Inferior parietal cortex (tissue), 1 donor: ENCODE results near the gene HPN.

ENCODE experiments used
- DNase-seq: peaks from one replicate; pipeline ENCODE4 v3.0.0-alpha.2; 2016; ENCODE audit errors: extremely low spot score

Gene HPN

DNA sequence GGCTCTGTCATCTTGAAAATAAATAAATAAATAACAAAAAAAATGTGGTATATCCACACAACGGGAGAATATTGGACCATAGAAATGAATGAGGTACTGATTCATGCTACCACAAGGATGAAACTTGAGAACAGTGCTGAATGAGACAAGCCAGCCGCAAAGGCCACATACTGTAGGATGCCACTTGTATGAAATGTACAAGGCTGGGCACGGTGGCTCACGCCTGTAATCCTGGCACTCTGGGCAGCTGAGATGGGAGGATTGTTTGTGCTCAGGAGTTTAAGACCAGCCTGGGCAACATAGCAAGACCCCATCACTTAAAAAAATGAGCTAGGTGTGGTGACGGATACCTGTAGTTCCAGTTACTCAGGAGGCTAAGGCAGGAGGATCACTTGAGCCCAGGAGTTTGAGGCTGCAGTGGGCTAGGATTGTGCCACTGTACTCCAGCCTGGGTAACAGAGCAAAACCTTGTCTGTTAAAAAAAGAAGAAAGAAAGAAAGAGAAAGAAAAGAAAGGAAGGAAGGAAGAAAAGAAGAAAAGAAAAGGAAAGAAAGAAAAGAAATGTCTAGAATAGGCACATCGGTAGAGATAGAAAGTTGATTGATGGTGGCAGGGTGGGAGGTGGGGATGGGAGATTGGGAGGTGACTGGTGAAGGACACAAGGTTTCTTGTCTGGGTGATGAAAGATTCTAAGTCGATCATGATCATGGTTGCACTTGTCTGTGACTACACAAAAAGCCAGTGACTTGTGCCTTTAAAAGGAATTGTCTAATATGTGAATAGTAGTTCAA, 20.3 kb downstream of the HPN start:
- DNase-seq, result no peak

DNA sequence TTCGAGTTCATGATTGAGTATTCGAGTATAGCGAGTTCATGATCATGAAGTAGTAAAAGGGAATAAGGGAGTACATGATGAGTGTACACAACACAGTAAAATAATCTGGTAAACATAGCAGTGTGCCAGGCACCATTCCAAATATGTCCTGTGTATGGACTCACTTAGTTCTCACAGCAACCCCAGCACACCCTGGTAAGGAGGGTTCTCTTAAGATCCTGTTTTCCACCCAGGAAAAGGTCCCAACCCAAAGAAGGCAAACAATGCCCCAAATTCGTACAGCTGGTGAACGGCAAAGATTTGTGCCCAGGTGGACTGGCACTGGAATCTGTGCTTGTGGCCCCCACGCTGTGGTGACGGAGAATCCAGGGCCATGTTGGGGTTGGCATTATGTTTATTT, 21.4 kb downstream of the HPN start:
- no peak for DNase-seq

GRCh38 chr19:35063940-35064818, 22.7 kb downstream of the HPN start:
- DNase-seq, result no peak

DNA sequence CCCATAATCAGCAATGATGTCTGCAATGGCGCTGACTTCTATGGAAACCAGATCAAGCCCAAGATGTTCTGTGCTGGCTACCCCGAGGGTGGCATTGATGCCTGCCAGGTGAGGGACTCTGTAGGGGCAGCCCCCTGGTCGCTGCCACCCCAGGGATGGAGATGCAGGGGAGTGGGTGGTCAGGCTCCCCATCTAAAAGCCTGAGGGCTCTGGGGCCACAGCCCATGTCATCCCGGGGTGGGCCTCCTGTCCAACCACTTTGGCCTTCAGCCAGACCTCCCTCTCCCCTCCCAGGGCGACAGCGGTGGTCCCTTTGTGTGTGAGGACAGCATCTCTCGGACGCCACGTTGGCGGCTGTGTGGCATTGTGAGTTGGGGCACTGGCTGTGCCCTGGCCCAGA, 24.1 kb downstream of the HPN start:
- DNase-seq, result no peak

DNA sequence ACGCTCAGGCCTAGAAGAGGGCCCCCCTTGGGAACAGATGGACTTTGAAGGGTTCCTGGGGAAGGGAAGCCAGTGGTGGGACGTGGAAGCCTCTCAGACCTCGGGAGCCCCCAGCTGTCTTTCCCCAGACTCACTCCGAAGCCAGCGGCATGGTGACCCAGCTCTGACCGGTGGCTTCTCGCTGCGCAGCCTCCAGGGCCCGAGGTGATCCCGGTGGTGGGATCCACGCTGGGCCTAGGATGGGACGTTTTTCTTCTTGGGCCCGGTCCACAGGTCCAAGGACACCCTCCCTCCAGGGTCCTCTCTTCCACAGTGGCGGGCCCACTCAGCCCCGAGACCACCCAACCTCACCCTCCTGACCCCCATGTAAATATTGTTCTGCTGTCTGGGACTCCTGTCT, 24.6 kb downstream of the HPN start:
- no peak for DNase-seq

GRCh38 chr19:35066691-35067563, 25.4 kb downstream of the HPN start:
- peak; percentile 95 for DNase-seq

DNA sequence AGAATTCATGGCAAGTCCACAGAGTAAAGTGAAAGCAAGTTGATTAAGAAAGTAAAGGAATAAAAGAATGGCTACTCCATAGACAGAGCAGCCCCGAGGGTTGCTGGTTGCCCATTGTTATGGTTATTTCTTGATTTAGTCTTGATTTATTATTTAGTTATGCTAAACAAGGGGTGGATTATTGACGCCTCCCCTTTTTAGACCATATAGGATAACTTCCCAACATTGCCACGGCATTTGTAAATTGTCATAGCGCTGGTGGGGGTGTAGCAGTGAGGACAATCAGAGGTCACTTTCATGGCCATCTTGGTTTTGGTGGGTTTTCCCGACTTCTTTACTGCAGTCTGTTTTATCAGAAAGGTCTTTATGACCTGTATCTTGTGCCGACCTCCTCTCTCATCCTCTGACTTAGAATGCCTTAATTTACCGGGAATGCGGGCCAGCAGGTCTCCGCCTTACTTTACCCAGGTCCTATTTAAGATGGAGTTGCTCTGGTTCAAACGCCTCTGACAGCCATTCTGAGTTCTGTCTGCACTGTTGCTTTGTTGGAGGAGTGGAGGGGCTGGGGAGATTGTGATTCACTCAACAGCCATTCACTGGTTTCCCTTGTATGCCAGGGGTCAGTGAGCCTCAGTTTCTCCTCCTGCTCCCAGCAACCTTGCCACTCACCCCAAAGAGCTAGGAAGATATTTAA, 27.6 kb downstream of the HPN start:
- no peak for DNase-seq

DNA sequence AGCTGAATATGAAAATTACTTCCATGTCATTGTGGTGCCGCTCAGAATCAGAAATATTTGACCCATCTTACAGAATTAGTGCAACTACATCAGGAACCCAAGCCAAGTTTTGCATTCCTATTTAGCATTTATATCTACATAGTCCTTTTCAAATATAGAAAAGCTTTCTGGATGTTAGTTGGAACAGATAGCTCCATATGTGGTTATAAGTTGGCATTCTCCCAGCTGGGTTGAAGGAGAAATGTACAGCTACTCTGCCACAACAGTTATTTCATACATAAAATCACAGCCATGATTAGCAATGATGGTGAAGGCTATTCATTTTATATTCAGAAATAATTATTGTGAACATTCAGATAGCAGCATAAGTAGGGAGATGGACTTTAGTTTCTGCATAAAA, 28.2 kb downstream of the HPN start:
- DNase-seq, result peak; percentile 44

GRCh38 chr19:35070471-35070870, 28.9 kb downstream of the HPN start:
- DNase-seq, result no peak

DNA sequence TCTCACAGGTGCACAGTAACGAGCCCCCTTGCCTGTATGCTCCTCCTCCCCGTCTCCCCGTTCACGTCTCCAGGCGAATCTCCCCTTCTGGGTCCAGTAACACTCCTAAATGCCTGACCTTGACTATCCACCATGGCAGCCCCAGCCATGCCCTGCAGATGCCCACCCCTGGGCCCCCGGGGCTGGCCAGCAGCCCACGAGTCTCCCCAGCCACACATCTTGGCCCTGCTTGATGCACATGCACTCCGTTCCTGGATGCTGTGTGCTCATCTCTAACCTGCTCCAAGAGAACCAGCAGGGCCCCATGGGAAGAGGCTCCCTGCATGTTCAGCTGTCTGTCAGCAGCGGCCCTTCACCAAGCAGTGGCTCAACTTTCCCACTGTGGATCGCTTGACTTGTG, 32.0 kb downstream of the HPN start:
- no peak for DNase-seq

DNA sequence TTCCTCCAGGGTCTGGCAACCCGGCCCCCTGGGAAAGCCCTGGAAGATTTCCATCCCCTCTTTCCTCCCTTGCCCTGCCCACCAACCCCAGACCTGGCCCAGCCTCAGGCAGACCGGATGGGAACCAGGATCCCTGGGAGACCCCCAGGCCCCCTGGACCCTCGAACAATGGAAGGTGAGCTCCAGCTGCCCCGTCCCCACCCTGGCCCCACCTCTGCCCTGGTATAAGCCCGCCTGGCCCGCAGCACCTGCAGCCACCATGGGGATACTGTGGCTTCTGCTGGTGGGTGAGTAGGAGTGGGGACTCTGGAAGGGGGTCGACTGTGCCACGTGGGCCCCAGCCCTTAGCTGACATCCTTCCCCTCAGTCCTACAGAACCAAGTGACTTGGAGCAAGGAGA, 32.4 kb downstream of the HPN start:
- no peak for DNase-seq

- DNase-seq, result no peak
Observed at GRCh38 chr19:35074426-35075201, 33.1 kb downstream of the HPN start.

DNA sequence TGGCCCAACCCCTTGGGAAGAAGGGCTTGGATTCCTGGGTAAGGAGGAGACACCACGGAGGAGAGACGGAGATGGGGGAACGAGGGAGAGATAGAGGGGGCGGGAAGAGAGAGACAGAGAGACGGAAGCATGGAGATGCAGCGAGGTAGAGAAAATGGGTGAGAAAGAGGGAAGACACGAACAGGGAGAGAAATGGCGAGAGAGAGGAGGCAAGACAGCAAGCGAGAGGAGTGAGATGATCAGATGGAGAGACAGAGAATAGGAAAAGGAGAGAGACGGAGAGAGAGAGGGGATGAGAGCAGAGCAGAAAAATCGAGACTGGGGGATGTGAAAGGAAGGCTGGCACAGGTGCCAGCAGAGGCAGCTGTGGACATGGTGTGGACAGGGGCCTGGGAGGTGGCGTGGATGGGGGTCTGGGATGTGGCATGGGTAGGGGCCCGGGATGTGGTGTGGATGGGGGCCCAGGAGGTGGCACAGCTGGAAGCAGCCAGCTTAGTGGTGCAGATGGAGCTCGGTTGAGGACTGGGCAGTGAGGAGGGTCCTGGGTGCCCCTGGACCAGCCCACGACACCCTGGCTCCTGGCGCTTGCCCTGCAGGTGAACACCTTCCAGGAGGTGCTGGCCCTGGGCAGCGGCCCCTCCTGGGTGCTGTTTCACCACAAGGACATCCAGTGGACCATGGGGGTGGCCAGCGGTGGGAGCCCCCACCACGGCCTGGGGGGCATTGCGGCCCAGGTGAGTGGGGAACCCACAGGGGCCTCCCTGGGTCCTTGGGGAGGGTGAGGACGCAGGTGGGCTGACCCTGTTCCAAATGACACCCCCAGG, 33.9 kb downstream of the HPN start:
- DNase-seq, result no peak

GRCh38 chr19:35076026-35076370, 34.5 kb downstream of the HPN start:
- no peak for DNase-seq

DNA sequence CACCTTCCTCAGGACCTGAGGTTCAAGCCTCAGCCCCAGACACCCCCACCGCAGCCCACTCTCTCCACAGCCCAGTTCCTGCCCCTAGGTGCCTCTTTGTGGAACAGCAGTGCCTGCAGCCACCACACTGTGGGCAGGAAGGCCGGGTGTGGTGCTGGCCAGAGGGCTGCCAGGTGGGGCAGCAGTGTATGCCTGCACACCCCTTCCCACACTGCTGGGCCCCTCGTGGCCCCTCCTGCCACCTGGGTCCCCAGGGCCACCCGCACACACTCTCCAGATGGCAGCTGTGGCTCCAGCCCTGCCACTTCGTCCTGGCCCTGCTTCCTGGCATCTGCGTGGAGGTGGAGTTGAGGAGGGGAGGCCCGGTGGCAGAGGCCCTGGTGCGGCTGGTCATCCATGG, 35.1 kb downstream of the HPN start:
- DNase-seq, result no peak

- no peak for DNase-seq
Observed at GRCh38 chr19:35077411-35078223, 36.1 kb downstream of the HPN start.

DNA sequence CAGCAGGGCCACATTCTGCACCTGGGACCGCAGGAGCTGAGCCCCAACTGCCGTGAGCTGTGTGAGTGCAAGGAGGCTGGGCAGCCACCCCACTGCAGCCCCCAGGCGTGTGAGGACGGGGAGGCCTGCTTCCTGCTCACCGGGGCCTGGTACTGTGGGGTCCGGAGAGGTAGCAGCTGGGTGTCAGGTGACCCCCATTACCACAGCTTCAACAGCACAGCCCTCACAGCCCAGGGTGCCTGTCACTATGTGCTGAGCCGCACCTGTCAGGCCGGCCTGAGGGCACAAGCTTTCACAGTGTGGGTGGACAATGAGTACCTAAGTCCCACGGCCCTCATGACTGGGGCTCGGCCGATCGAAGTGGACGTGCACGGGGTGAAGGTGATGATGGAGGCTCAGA, 38.3 kb downstream of the HPN start:
- no peak for DNase-seq

DNA sequence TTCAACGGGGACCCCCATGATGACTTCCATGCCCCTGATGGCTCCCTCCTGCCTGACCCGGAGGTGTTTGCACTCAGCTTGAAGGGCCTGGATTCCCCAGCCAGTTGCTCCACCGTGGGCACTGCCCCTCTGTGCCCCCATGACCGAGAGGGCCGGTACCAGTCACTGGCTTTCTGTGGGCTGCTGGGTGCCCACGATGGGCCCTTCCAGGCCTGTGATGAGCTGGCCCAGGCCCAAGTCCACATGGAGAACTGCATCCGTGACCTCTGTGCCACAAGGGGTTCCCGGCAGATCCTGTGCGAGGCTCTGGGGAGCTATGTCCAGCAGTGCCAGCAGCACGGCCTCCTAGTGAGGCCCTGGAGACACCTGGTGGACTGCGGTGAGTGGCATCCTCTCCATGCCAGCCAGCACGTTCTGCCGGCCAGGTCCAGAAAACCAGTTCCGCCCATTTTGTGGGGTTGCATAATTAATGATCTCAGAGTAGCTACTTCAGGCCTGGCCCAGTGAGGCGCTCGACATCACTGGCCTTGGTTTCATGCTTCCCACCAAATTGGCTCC, 39.2 kb downstream of the HPN start:
- no peak for DNase-seq

DNA sequence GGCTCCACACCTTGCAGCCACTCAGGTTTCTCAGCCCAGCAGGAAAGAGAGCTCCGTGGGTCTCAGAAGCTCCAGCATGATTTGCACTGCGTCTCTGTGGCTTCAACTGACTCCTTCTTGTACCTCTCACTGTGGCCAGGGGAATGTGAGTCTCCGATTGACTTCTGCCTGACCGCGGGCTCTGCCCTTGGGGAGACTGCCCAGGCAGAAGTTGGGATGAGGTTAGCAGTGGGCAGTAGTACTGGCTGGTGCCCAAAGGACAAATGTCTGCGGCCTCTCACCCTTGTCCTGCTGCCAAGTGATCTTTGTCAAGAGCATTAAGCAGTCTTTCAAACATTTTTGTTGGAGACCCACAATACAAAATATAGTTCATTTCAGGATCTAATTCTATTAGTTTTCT, 39.7 kb downstream of the HPN start:
- DNase-seq, result no peak
